Stimulated activated CD4-positive, alpha-beta T cell treated with anti-CD3 and anti-CD28 coated beads, Interleukin-2, amount 100 ng/mL, for 24 hours (primary cell): ENCODE measurements around the gene STX3.
"Not testable (repeated sequence)": the region's sequence is repeated elsewhere in the genome, so short reads cannot be mapped to it uniquely, and the experiment has no call there.

Experiments
- DNase-seq, 2 donors: peaks; one replicate each; pipeline ENCODE4 v3.0.0-alpha.2; 2020

The STX3 gene

GRCh38 chr11:59759900-59760299, 4.7 kb downstream of the STX3 start:
- DNase-seq = no peak

GRCh38 chr11:59760771-59761170, 5.6 kb downstream of the STX3 start:
- DNase-seq = no peak

GRCh38 chr11:59761993-59762392, 6.8 kb downstream of the STX3 start:
- no peak for DNase-seq

- DNase-seq = no peak
Measured at GRCh38 chr11:59765068-59765735, 10.0 kb downstream of the STX3 start.

- no peak for DNase-seq
Measured at GRCh38 chr11:59766542-59767224, 11.5 kb downstream of the STX3 start.

- DNase-seq = no peak
Measured at GRCh38 chr11:59767225-59767611, 12.0 kb downstream of the STX3 start.

- DNase-seq = no peak
Measured at GRCh38 chr11:59769111-59769510, 13.9 kb downstream of the STX3 start.

GRCh38 chr11:59769828-59770227, 14.7 kb downstream of the STX3 start:
- no peak for DNase-seq

- no peak for DNase-seq
Measured at GRCh38 chr11:59770319-59770718, 15.1 kb downstream of the STX3 start.

- no peak for DNase-seq
Measured at GRCh38 chr11:59770869-59771268, 15.7 kb downstream of the STX3 start.

- no peak for DNase-seq
Measured at GRCh38 chr11:59771605-59772004, 16.4 kb downstream of the STX3 start.

GRCh38 chr11:59773083-59773440, 17.9 kb downstream of the STX3 start:
- no peak for DNase-seq

- no peak for DNase-seq
Measured at GRCh38 chr11:59776210-59777066, 21.3 kb downstream of the STX3 start.

- DNase-seq = no peak
Measured at GRCh38 chr11:59777104-59777503, 21.9 kb downstream of the STX3 start.

- no peak for DNase-seq
Measured at GRCh38 chr11:59778122-59778521, 22.9 kb downstream of the STX3 start.

- DNase-seq = no peak
Measured at GRCh38 chr11:59779487-59779886, 24.3 kb downstream of the STX3 start.

GRCh38 chr11:59782080-59782479, 26.9 kb downstream of the STX3 start:
- no peak for DNase-seq

- DNase-seq = no peak
Measured at GRCh38 chr11:59783632-59784090, 28.5 kb downstream of the STX3 start.

GRCh38 chr11:59784441-59784840, 29.3 kb downstream of the STX3 start:
- DNase-seq = not testable (repeated sequence)

GRCh38 chr11:59785818-59786217, 30.6 kb downstream of the STX3 start:
- no peak for DNase-seq

GRCh38 chr11:59787255-59787588, 32.0 kb downstream of the STX3 start:
- DNase-seq = no peak

- DNase-seq = no peak
Measured at GRCh38 chr11:59787816-59788215, 32.6 kb downstream of the STX3 start.

GRCh38 chr11:59791639-59792038, 36.5 kb downstream of the STX3 start:
- DNase-seq = no peak

- DNase-seq = no peak
Measured at GRCh38 chr11:59792507-59792906, 37.3 kb downstream of the STX3 start.
